Activated T-helper 1 cell treated with anti-CD3 and anti-CD28 coated beads, Interleukin-12 subunit alpha, Interleukin-12 subunit beta, Interleukin-2, Interleukin-4 antibody, amounts not matched to agents 30 ng/mL and 10 ng/mL and 1 ng/mL, durations not matched to agents 14 hours and 24 hours and 36 hours (primary cell): ENCODE data around the gene SPTAN1. TPM values are rescaled to one million over a fixed set of nuclear protein-coding genes. Genes with fewer than 3 reads are reported as not detected.
"Not testable (repeated sequence)": the region's sequence is repeated elsewhere in the genome, so short reads cannot be mapped to it uniquely, and the experiment has no call there.

Experiments used
- DNase-seq: peaks from one replicate; pipeline ENCODE4 v3.0.0; 2021; ENCODE audit warnings: low spot score
- H3K27ac Mint-ChIP-seq: one replicate; pipeline ENCODE4 v1.8.0; 2021; ENCODE audit warnings: mild to moderate bottlenecking, mixed read lengths
- H3K27me3 Mint-ChIP-seq: one replicate; pipeline ENCODE4 v1.8.0; 2022; ENCODE audit warnings: mild to moderate bottlenecking, moderate library complexity, mixed read lengths; ENCODE audit not compliant: insufficient read depth
- H3K36me3 Mint-ChIP-seq: one replicate; pipeline ENCODE4 v1.8.0; 2021; ENCODE audit warnings: low read depth, mixed read lengths
- H3K4me1 Mint-ChIP-seq: one replicate; pipeline ENCODE4 v1.8.0; 2021; ENCODE audit warnings: low read depth, mixed read lengths
- H3K4me3 Mint-ChIP-seq: one replicate; pipeline ENCODE4 v1.8.0; 2021; ENCODE audit warnings: mild to moderate bottlenecking, moderate library complexity, mixed read lengths
- H3K9me3 Mint-ChIP-seq: one replicate; pipeline ENCODE4 v1.8.0; 2021; ENCODE audit warnings: mixed read lengths
- intact Hi-C: fragments of 100-400 bp; cut with micrococcal nuclease; formaldehyde crosslinking; loops from one replicate; pipeline ENCODE4 v1.15.1; 2024
- total RNA-seq: library from RNA; stranded (reverse); gene quantifications from 2 replicates; pipeline ENCODE4 v1.2.3, GENCODE V29; 2022

SPTAN1 gene
- total RNA-seq, 1 donor from 2014 or later = 304 TPM

- no peaks in the 10 kb centered on the region for H3K27me3 Mint-ChIP-seq
- peaks cover 8% of the 10 kb centered on the region for H3K36me3 Mint-ChIP-seq
- peaks cover 35% of the 10 kb centered on the region for H3K4me1 Mint-ChIP-seq
- no peaks in the 10 kb centered on the region for H3K9me3 Mint-ChIP-seq
- H3K27ac Mint-ChIP-seq = no peak overlapping the region
- no peak for DNase-seq
- intact Hi-C loops = loop anchor here (10.0 kb wide), 1 partner anchor 219 kb away; the partner anchor contains the start of gene ZER1
- H3K4me3 Mint-ChIP-seq = no peak overlapping the region
Measured at GRCh38 chr9:128556276-128556675, 3.9 kb downstream of the SPTAN1 start.

GRCh38 chr9:128556926-128557634, 4.7 kb downstream of the SPTAN1 start:
- Mint-ChIP-seq H3K4me1 (peaks cover 27% of the 10 kb centered on the region), H3K4me3 (no peak overlapping the region), H3K36me3 (peaks cover 11% of the 10 kb centered on the region), H3K27ac (peak overlapping the region; percentile 52), H3K9me3 (no peaks in the 10 kb centered on the region), H3K27me3 (no peaks in the 10 kb centered on the region)
- no peak for DNase-seq
- intact Hi-C loops = loop anchor here (10.0 kb wide), 1 partner anchor 218 kb away; the partner anchor contains the start of gene ZER1

GRCh38 chr9:128558431-128559310, 6.3 kb downstream of the SPTAN1 start:
- intact Hi-C loops = loop anchor here (10.0 kb wide), 1 partner anchor 216 kb away; the partner anchor contains the start of gene ZER1
- no peak for DNase-seq
- H3K27me3 Mint-ChIP-seq = no peaks in the 10 kb centered on the region
- no peaks in the 10 kb centered on the region for H3K9me3 Mint-ChIP-seq
- peak overlapping the region; percentile 86 for H3K27ac Mint-ChIP-seq
- peak overlapping the region; percentile 47 for H3K4me3 Mint-ChIP-seq
- peaks cover 15% of the 10 kb centered on the region for H3K36me3 Mint-ChIP-seq
- peaks cover 27% of the 10 kb centered on the region for H3K4me1 Mint-ChIP-seq

- DNase-seq = no peak
- H3K27ac Mint-ChIP-seq = no peak overlapping the region
- peaks cover 5% of the 10 kb centered on the region for H3K4me1 Mint-ChIP-seq
- H3K27me3 Mint-ChIP-seq = no peaks in the 10 kb centered on the region
- H3K36me3 Mint-ChIP-seq = peaks cover 37% of the 10 kb centered on the region
- intact Hi-C loops = no loop called here
- no peak overlapping the region for H3K4me3 Mint-ChIP-seq
- H3K9me3 Mint-ChIP-seq = no peaks in the 10 kb centered on the region
Measured at GRCh38 chr9:128565578-128565977, 13.2 kb downstream of the SPTAN1 start.

GRCh38 chr9:128568470-128569078, 16.2 kb downstream of the SPTAN1 start:
- Mint-ChIP-seq H3K4me1 (peaks cover 5% of the 10 kb centered on the region), H3K27ac (no peak overlapping the region), H3K36me3 (peaks cover 42% of the 10 kb centered on the region), H3K27me3 (no peaks in the 10 kb centered on the region), H3K4me3 (no peak overlapping the region), H3K9me3 (no peaks in the 10 kb centered on the region)
- intact Hi-C loops = no loop called here
- no peak for DNase-seq

- no peak overlapping the region for H3K27ac Mint-ChIP-seq
Measured at GRCh38 chr9:128575469-128575868, 23.1 kb downstream of the SPTAN1 start.

GRCh38 chr9:128575916-128576315, 23.5 kb downstream of the SPTAN1 start:
- no peaks in the 10 kb centered on the region for H3K27me3 Mint-ChIP-seq
- intact Hi-C loops = no loop called here
- no peak for DNase-seq
- no peak overlapping the region for H3K4me3 Mint-ChIP-seq
- H3K4me1 Mint-ChIP-seq = no peaks in the 10 kb centered on the region
- peaks cover 55% of the 10 kb centered on the region for H3K36me3 Mint-ChIP-seq
- H3K27ac Mint-ChIP-seq = no peak overlapping the region
- no peaks in the 10 kb centered on the region for H3K9me3 Mint-ChIP-seq

More at GRCh38 chr9:128575469-128575868, 23.1 kb downstream of the SPTAN1 start:
- Mint-ChIP-seq H3K36me3 (peaks cover 53% of the 10 kb centered on the region), H3K27me3 (no peaks in the 10 kb centered on the region), H3K4me3 (no peak overlapping the region), H3K9me3 (no peaks in the 10 kb centered on the region), H3K4me1 (no peaks in the 10 kb centered on the region)
- no peak for DNase-seq
- intact Hi-C loops = no loop called here

GRCh38 chr9:128577206-128577605, 24.8 kb downstream of the SPTAN1 start:
- Mint-ChIP-seq H3K36me3 (peaks cover 64% of the 10 kb centered on the region), H3K27me3 (no peaks in the 10 kb centered on the region), H3K4me3 (no peak overlapping the region), H3K9me3 (no peaks in the 10 kb centered on the region), H3K27ac (no peak overlapping the region), H3K4me1 (no peaks in the 10 kb centered on the region)
- intact Hi-C loops = no loop called here
- DNase-seq = no peak

GRCh38 chr9:128579194-128579593, 26.8 kb downstream of the SPTAN1 start:
- H3K36me3 Mint-ChIP-seq = peaks cover 72% of the 10 kb centered on the region
- no peak for DNase-seq
- H3K27me3 Mint-ChIP-seq = no peaks in the 10 kb centered on the region
- H3K27ac Mint-ChIP-seq = no peak overlapping the region
- no peak overlapping the region for H3K4me3 Mint-ChIP-seq
- intact Hi-C loops = no loop called here
- no peaks in the 10 kb centered on the region for H3K9me3 Mint-ChIP-seq
- no peaks in the 10 kb centered on the region for H3K4me1 Mint-ChIP-seq

GRCh38 chr9:128580731-128581130, 28.3 kb downstream of the SPTAN1 start:
- no peak for DNase-seq
- Mint-ChIP-seq H3K27me3 (no peaks in the 10 kb centered on the region), H3K36me3 (peaks cover 73% of the 10 kb centered on the region), H3K4me3 (no peak overlapping the region), H3K4me1 (no peaks in the 10 kb centered on the region), H3K27ac (no peak overlapping the region), H3K9me3 (no peaks in the 10 kb centered on the region)
- intact Hi-C loops = no loop called here

GRCh38 chr9:128585155-128585554, 32.8 kb downstream of the SPTAN1 start:
- H3K9me3 Mint-ChIP-seq, H3K27me3 Mint-ChIP-seq, intact Hi-C loops, DNase-seq, H3K4me3 Mint-ChIP-seq: not testable (repeated sequence)
- Mint-ChIP-seq H3K27ac (peak overlapping the region; percentile 58), H3K36me3 (peaks cover 72% of the 10 kb centered on the region), H3K4me1 (peaks cover 11% of the 10 kb centered on the region)

GRCh38 chr9:128586934-128587333, 34.5 kb downstream of the SPTAN1 start:
- peak overlapping the region; percentile 16 for H3K4me3 Mint-ChIP-seq
- H3K4me1 Mint-ChIP-seq = peaks cover 11% of the 10 kb centered on the region
- H3K36me3 Mint-ChIP-seq = peaks cover 67% of the 10 kb centered on the region
- not testable (repeated sequence) for H3K27me3 Mint-ChIP-seq, DNase-seq, H3K9me3 Mint-ChIP-seq
- H3K27ac Mint-ChIP-seq = peak overlapping the region; percentile 70
- intact Hi-C loops = loop anchor here (2.0 kb wide), 1 partner anchor 36 kb away; no protein-coding TSS in a partner anchor
